Measurements from ENCODE around the gene ECHDC3. TPM values are rescaled to one million over a fixed set of nuclear protein-coding genes. Genes with fewer than 3 reads are reported as not detected.

The ECHDC3 gene
- total and polyA plus RNA-seq, 10 of the 15 experiments (the other 5 are each of a cell fraction or from before 2014, with no cell fraction given): 0.16 to 10.0 (median 6.0) TPM

- no peak for TF ChIP-seq E2F8 (IDR thresholded peaks at IDR 0.05; ENCODE audit: low read depth, partially characterized antibody)
- TF ChIP-seq ZZZ3 (IDR thresholded peaks at IDR 0.05; ENCODE audit: control insufficient read depth, insufficient read length, low read depth): no peak
- no peak for TF ChIP-seq CEBPZ (IDR thresholded peaks at IDR 0.05; ENCODE audit: low read depth, low read length)
Observed at GRCh38 chr10:11757454-11757820, 15.3 kb downstream of the ECHDC3 start (continued).

GRCh38 chr10:11757821-11758463, 15.8 kb downstream of the ECHDC3 start:
- FAIRE-seq: peak; percentile 100
- 21% methylated on average over 11 of the region's 11 CpGs for WGBS (ENCODE audit: insufficient coverage, insufficient replicate concordance, low lambda C conversion rate, missing lambda C conversion rate)
- CTCF ChIA-PET: interaction anchor here (0.7 to 8.8 kb wide), 43 partner anchors 9 to 334 kb away, joined by 3 to 125 read pairs (median 4); no protein-coding TSS in a partner anchor
- ATAC-seq: peak; percentile 100
- BruUV-seq (replicated peaks): no TSS peak
- H3K27me3 ChIP-seq (replicated peaks in 1 of 2; ENCODE audit: control insufficient read depth in 2 of 2, insufficient read depth in 2 of 2, low read length in 1 of 2): no peaks in the 10 kb centered on the region
- H3K4me2 ChIP-seq (ENCODE audit: control insufficient read depth, insufficient read depth): no peak overlapping the region
- SMC1A ChIA-PET (ENCODE audit: uncharacterized antibody, unreplicated experiment): interaction anchor here (0.5 to 3.6 kb wide), 34 partner anchors 25 to 1238 kb away, joined by 3 to 53 read pairs (median 4); no protein-coding TSS in a partner anchor
- peak; percentile 50 for DNase-seq (ENCODE audit: low read depth, low spot score)
- in situ Hi-C loops (cut with MboI): loop anchor here (5.0 kb wide), 1 partner anchor 246 kb away; no protein-coding TSS in a partner anchor
- POLR2A ChIA-PET: no interaction called here
- H3K79me2 ChIP-seq (ENCODE audit: control insufficient read depth, insufficient read depth, low read length): no peaks in the 10 kb centered on the region
- H3K4me3 ChIP-seq: no peak overlapping the region
- peak overlapping the region; percentile 45 for H3K27ac ChIP-seq (ENCODE audit: control insufficient read depth, insufficient read depth)
- H2AFZ ChIP-seq (ENCODE audit: control insufficient read depth, low read depth, low read length): peak overlapping the region; percentile 25
- RAD21 ChIA-PET (ENCODE audit: unreplicated experiment): interaction anchor here (0.6 to 4.5 kb wide), 21 partner anchors 10 to 333 kb away, joined by 3 to 56 read pairs (median 4); no protein-coding TSS in a partner anchor
- peaks cover 7% of the 10 kb centered on the region for H3K4me1 ChIP-seq (ENCODE audit: control insufficient read depth, insufficient read depth, low read length)
- no peaks in the 10 kb centered on the region for H3K36me3 ChIP-seq (ENCODE audit: control insufficient read depth in 2 of 2, insufficient read depth in 2 of 2, low read length in 1 of 2)
- no peaks in the 10 kb centered on the region for H4K20me1 ChIP-seq (ENCODE audit: control insufficient read depth, insufficient read depth)
- no peaks in the 10 kb centered on the region for H3K9me3 ChIP-seq (replicated peaks; ENCODE audit: control insufficient read depth, insufficient read depth, low read length)
- peak overlapping the region; percentile 24; the same call in 1 of the 2 replicates for H3K9ac ChIP-seq (ENCODE audit: control insufficient read depth, insufficient read depth, low read length)
- intact Hi-C loops (cut with micrococcal nuclease; ENCODE audit: unreplicated experiment): loop anchor here (1.0 to 2.0 kb wide), 5 partner anchors 33 to 333 kb away; no protein-coding TSS in a partner anchor
- no peak for TF ChIP-seq ZSCAN29 (IDR thresholded peaks at IDR 0.05)
- TF ChIP-seq IRF4 (IDR thresholded peaks at IDR 0.05; ENCODE audit: low read depth, low read length): peak; percentile 31; the same call in 1 of the 2 replicates
- TF ChIP-seq USF2 (IDR thresholded peaks at IDR 0.05; ENCODE audit: borderline replicate concordance, low read depth, low read length): no peak
- 0 out of 2 replicates have a peak, but pooled peaks have one; percentile 3 for TF ChIP-seq MEF2A (IDR thresholded peaks at IDR 0.05; ENCODE audit: insufficient read depth, low read depth, low read length)
- TF ChIP-seq SPI1 (IDR thresholded peaks at IDR 0.05; ENCODE audit: borderline replicate concordance, insufficient read depth, low read depth, low read length): peak; percentile 14; the same call in 1 of the 2 replicates
- peak; percentile 93 to 98 (median 96) for TF ChIP-seq CTCF (IDR thresholded peaks at IDR 0.05 in 2 of 3, conservative IDR thresholded peaks at IDR 0.05 in 1 of 3; ENCODE audit: control insufficient read depth in 2 of 3, extremely low read depth in 1 of 3, insufficient read depth in 1 of 3, low read depth in 3 of 3, low read length in 3 of 3)
- TF ChIP-seq HDAC6 (IDR thresholded peaks at IDR 0.05; ENCODE audit: unreplicated experiment): no peak
